HepG2 (cell line): ENCODE results near the gene ZNF221. TPM values are rescaled to one million over a fixed set of nuclear protein-coding genes. Genes with fewer than 3 reads are reported as not detected.

ENCODE experiments used
- ATAC-seq: fragments of 200-7000 bp; cut with Tn5 transposase; 3 replicates; pipeline ENCODE4 v1.9.1; 2020; ENCODE audit warnings: mild to moderate bottlenecking, moderate library complexity
- BruUV-seq: library from RNA; stranded (reverse); fragments of 400-500 nt; replicated peaks from 2 replicates; lab custom pipeline; 2021; lab: Mats Ljungman, UMichigan
- CTCF ChIA-PET: fragments of 300-600 bp; formaldehyde crosslinking; extraction: SDS; loops from one replicate; lab custom pipeline; 2021; ENCODE audit warnings: low total read pairs, inconsistent platforms, low intra/inter-chr PET ratio; lab: Yijun Ruan, JAX
- POLR2A ChIA-PET: fragments of 350-600 bp; sonication (Branson Sonifier 250); formaldehyde crosslinking; loops from one replicate; lab custom pipeline; 2020; ENCODE audit warnings: antibody characterized with exemption, inconsistent platforms; lab: Yijun Ruan, JAX
- DNase-seq: peaks from one replicate; pipeline ENCODE4 v3.0.0-alpha.2; 2015; ENCODE audit warnings: low spot score
- FAIRE-seq: peaks from 3 replicates; lab custom pipeline; 2011; peaks lifted over from hg19 to GRCh38; lab: Jason Lieb, UNC
- H2AFZ ChIP-seq: one replicate; pipeline ENCODE4 v1.6.1; 2011; ENCODE audit warnings: low read length, inconsistent platforms
- H3K27ac ChIP-seq: fragments of 300-600 bp; 3 replicates; pipeline ENCODE4 v1.8.0; 2011; ENCODE audit warnings: mixed run types, mild to moderate bottlenecking, mixed read lengths, low read length, inconsistent platforms; ENCODE audit not compliant: insufficient read depth; ENCODE audit errors: extremely low read length
- H3K27me3 ChIP-seq, 2 experiments: fragments of 200-600 bp in 1 of 2; 2 replicates in 1 of 2; 3 replicates in 1 of 2; pipeline versions ENCODE4 v1.6.0 to v1.8.0; 2011; ENCODE audit warnings: low read length in 2 of 2, mild to moderate bottlenecking in 2 of 2, moderate library complexity in 2 of 2, inconsistent platforms in 1 of 2; ENCODE audit not compliant: insufficient read depth in 2 of 2, control insufficient read depth in 1 of 2
- H3K36me3 ChIP-seq, 2 experiments: fragments of 200-600 bp in 1 of 2; replicated peaks in 1 of 2; 2 replicates in 1 of 2; 3 replicates in 1 of 2; pipeline versions ENCODE4 v1.5.1 to v1.8.0; 2011; ENCODE audit warnings: low read length in 2 of 2, inconsistent platforms in 1 of 2; ENCODE audit not compliant: insufficient read depth in 2 of 2, control insufficient read depth in 1 of 2
- H3K4me1 ChIP-seq: 2 replicates; pipeline ENCODE4 v1.5.1; 2012; ENCODE audit warnings: low read length, inconsistent platforms; ENCODE audit not compliant: insufficient read depth
- H3K4me2 ChIP-seq: 2 replicates; pipeline ENCODE4 v1.6.0; 2011; ENCODE audit warnings: low read depth, low read length, inconsistent platforms
- H3K4me3 ChIP-seq, 3 experiments: fragments of 200-600 bp in 1 of 3; sonication (generic), shearing (Covaris generic) in 1 of 3; replicated peaks in 1 of 3; 2 replicates each; pipeline ENCODE4 v1.5.1; 2011 to 2016; ENCODE audit warnings: low read length in 3 of 3, inconsistent platforms in 2 of 3, low read depth in 2 of 3, mild to moderate bottlenecking in 2 of 3, control low read depth in 1 of 3, mixed read lengths in 1 of 3; ENCODE audit not compliant: insufficient read depth in 1 of 3
- H3K79me2 ChIP-seq: one replicate; pipeline ENCODE4 v1.6.1; 2011; ENCODE audit warnings: low read length, inconsistent platforms; ENCODE audit not compliant: insufficient read depth
- H3K9ac ChIP-seq: 2 replicates; pipeline ENCODE4 v1.6.0; 2011; ENCODE audit warnings: mild to moderate bottlenecking, low read depth, low read length, inconsistent platforms; ENCODE audit not compliant: insufficient read depth
- H3K9me3 ChIP-seq: 2 replicates; pipeline ENCODE4 v1.5.1; 2012; ENCODE audit warnings: mild to moderate bottlenecking, low read length
- H4K20me1 ChIP-seq: 2 replicates; pipeline ENCODE4 v1.6.0; 2011; ENCODE audit warnings: inconsistent platforms, mild to moderate bottlenecking, low read length, moderate library complexity; ENCODE audit not compliant: insufficient read depth
- HMG20A ChIP-seq: IDR thresholded peaks from 2 replicates; pipeline ENCODE4 v1.6.1; 2016; ENCODE audit warnings: borderline replicate concordance
- ZNF572 ChIP-seq: sonication (generic); formaldehyde crosslinking; IDR thresholded peaks from 2 replicates; pipeline ENCODE4 v1.5.1; 2020; ENCODE audit warnings: mild to moderate bottlenecking, missing genetic modification reagents
- ZNF780A ChIP-seq: sonication (generic); formaldehyde crosslinking; IDR thresholded peaks from 2 replicates; pipeline ENCODE4 v1.8.0; 2022; ENCODE audit warnings: mild to moderate bottlenecking, missing genetic modification reagents, moderate library complexity
- WGBS: methylation state at CpG from one replicate; pipeline ENCODE4 v1.1.6; 2017; ENCODE audit warnings: low lambda C conversion rate; 5-methylcytosine and 5-hydroxymethylcytosine counted together
- in situ Hi-C: cut with HindIII; loops from 2 replicates; pipeline ENCODE4 v1.10.0; 2017; ENCODE audit warnings: low pct_unique_long_range_greater_than_20kb; ENCODE audit not compliant: extremely low pct_ligation_motif_present
- intact Hi-C: fragments of 100-400 bp; cut with micrococcal nuclease; formaldehyde crosslinking; loops from one replicate; pipeline ENCODE4 v1.10.0; 2022; ENCODE audit not compliant: unreplicated experiment
- polyA plus RNA-seq, 8 experiments: library from polyadenylated mRNA; depleted of rRNA in 3 of 8; stranded (reverse) in 7 of 8; unstranded in 1 of 8; fragments of >200 nt; fragmentation: Illumina TruSeq in 4 of 8; extraction: Trizol in 4 of 8; gene quantifications; 2 replicates each; pipeline versions ENCODE4 v1.2.1 to v1.2.3, GENCODE V29; 2011 to 2016; ENCODE audit warnings: low read depth in 4 of 8, missing spikeins in 1 of 8, mixed read lengths in 1 of 8; ENCODE audit not compliant: insufficient read depth in 1 of 8
- small RNA-seq, 3 experiments: library from RNA; depleted of rRNA; stranded (forward); fragments of <200 nt; gene quantifications; one replicate each; pipeline ENCODE3, GENCODE V24; 2012; ENCODE audit warnings: low read depth in 2 of 3, low replicate concordance in 1 of 3; ENCODE audit not compliant: insufficient read length in 3 of 3, insufficient read depth in 2 of 3
- total RNA-seq, 5 experiments: library from RNA; depleted of rRNA; stranded (reverse); fragments of >200 nt; fragmentation: Illumina TruSeq; extraction: Trizol; gene quantifications; 2 replicates each; pipeline ENCODE4 v1.2.3, GENCODE V29; 2016; ENCODE audit warnings: low read depth in 1 of 5
- TF ChIP-seq, protein P1 (sequence below): sonication (generic); formaldehyde crosslinking; IDR thresholded peaks from 2 replicates; pipeline ENCODE4 v1.5.1; 2020; ENCODE audit warnings: mild to moderate bottlenecking, missing genetic modification reagents, moderate library complexity
- TF ChIP-seq, protein P2 (sequence below): sonication (generic); formaldehyde crosslinking; IDR thresholded peaks from 2 replicates; pipeline ENCODE4 v1.4.0; 2020; ENCODE audit warnings: missing genetic modification reagents
- TF ChIP-seq, protein P3 (sequence below): sonication (generic); formaldehyde crosslinking; conservative IDR thresholded peaks from 2 replicates; pipeline ENCODE4 v1.4.0; 2020; ENCODE audit warnings: missing genetic modification reagents

Gene ZNF221
- total and polyA plus RNA-seq, 2 of the 13 experiments (the other 11 are each of a cell fraction or from before 2014, with no cell fraction given): 0.48 to 3.4 TPM

DNA sequence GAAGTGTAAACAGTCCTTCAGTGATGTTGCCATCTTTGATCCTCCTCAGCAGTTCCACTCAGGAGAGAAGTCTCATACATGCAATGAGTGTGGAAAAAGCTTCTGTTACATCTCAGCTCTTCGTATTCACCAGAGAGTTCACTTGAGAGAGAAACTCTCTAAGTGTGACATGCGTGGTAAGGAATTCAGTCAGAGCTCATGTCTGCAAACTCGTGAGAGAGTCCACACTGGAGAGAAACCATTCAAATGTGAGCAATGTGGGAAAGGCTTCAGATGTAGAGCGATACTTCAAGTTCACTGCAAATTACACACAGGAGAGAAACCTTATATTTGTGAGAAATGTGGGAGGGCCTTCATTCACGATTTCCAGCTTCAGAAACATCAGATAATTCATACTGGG lies 59.4 kb downstream of the ZNF221 start:
- POLR2A ChIA-PET: no interaction called here
- TF ChIP-seq HMG20A (no peak), ZNF780A (CRISPR knock-in tag) (no peak), ZNF572 (no peak)
- TF ChIP-seq, protein P1, sequence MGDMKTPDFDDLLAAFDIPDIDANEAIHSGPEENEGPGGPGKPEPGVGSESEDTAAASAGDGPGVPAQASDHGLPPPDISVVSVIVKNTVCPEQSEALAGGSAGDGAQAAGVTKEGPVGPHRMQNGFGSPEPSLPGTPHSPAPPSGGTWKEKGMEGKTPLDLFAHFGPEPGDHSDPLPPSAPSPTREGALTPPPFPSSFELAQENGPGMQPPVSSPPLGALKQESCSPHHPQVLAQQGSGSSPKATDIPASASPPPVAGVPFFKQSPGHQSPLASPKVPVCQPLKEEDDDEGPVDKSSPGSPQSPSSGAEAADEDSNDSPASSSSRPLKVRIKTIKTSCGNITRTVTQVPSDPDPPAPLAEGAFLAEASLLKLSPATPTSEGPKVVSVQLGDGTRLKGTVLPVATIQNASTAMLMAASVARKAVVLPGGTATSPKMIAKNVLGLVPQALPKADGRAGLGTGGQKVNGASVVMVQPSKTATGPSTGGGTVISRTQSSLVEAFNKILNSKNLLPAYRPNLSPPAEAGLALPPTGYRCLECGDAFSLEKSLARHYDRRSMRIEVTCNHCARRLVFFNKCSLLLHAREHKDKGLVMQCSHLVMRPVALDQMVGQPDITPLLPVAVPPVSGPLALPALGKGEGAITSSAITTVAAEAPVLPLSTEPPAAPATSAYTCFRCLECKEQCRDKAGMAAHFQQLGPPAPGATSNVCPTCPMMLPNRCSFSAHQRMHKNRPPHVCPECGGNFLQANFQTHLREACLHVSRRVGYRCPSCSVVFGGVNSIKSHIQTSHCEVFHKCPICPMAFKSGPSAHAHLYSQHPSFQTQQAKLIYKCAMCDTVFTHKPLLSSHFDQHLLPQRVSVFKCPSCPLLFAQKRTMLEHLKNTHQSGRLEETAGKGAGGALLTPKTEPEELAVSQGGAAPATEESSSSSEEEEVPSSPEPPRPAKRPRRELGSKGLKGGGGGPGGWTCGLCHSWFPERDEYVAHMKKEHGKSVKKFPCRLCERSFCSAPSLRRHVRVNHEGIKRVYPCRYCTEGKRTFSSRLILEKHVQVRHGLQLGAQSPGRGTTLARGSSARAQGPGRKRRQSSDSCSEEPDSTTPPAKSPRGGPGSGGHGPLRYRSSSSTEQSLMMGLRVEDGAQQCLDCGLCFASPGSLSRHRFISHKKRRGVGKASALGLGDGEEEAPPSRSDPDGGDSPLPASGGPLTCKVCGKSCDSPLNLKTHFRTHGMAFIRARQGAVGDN (CRISPR knock-in tag): no peak
- TF ChIP-seq, protein P2, sequence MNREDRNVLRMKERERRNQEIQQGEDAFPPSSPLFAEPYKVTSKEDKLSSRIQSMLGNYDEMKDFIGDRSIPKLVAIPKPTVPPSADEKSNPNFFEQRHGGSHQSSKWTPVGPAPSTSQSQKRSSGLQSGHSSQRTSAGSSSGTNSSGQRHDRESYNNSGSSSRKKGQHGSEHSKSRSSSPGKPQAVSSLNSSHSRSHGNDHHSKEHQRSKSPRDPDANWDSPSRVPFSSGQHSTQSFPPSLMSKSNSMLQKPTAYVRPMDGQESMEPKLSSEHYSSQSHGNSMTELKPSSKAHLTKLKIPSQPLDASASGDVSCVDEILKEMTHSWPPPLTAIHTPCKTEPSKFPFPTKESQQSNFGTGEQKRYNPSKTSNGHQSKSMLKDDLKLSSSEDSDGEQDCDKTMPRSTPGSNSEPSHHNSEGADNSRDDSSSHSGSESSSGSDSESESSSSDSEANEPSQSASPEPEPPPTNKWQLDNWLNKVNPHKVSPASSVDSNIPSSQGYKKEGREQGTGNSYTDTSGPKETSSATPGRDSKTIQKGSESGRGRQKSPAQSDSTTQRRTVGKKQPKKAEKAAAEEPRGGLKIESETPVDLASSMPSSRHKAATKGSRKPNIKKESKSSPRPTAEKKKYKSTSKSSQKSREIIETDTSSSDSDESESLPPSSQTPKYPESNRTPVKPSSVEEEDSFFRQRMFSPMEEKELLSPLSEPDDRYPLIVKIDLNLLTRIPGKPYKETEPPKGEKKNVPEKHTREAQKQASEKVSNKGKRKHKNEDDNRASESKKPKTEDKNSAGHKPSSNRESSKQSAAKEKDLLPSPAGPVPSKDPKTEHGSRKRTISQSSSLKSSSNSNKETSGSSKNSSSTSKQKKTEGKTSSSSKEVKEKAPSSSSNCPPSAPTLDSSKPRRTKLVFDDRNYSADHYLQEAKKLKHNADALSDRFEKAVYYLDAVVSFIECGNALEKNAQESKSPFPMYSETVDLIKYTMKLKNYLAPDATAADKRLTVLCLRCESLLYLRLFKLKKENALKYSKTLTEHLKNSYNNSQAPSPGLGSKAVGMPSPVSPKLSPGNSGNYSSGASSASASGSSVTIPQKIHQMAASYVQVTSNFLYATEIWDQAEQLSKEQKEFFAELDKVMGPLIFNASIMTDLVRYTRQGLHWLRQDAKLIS (CRISPR knock-in tag): no peak
- TF ChIP-seq, protein P3, sequence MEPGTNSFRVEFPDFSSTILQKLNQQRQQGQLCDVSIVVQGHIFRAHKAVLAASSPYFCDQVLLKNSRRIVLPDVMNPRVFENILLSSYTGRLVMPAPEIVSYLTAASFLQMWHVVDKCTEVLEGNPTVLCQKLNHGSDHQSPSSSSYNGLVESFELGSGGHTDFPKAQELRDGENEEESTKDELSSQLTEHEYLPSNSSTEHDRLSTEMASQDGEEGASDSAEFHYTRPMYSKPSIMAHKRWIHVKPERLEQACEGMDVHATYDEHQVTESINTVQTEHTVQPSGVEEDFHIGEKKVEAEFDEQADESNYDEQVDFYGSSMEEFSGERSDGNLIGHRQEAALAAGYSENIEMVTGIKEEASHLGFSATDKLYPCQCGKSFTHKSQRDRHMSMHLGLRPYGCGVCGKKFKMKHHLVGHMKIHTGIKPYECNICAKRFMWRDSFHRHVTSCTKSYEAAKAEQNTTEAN (CRISPR knock-in tag): no peak
- in situ Hi-C loops (no loop called here), intact Hi-C loops (no loop called here)
- CTCF ChIA-PET: no interaction called here
- Histone ChIP-seq H3K36me3 (peaks cover 6 to 39% of the 10 kb centered on the region in 2 experiments), H2AFZ (no peak overlapping the region), H3K9me3 (0 out of 2 replicates have a peak, but pooled peaks cover under 1% of the 10 kb centered on the region), H3K4me1 (no peaks in the 10 kb centered on the region), H3K27me3 (no peaks in the 10 kb centered on the region), H4K20me1 (no peaks in the 10 kb centered on the region), H3K79me2 (no peaks in the 10 kb centered on the region), H3K4me3 (no peak overlapping the region), H3K9ac (no peak overlapping the region), H3K4me2 (no peak overlapping the region), H3K27ac (no peak overlapping the region)
- WGBS: 94% methylated on average over 5 of the region's 5 CpGs
- no TSS peak for BruUV-seq
- FAIRE-seq (no peak), ATAC-seq (no peak), DNase-seq (no peak)

Small RNAs within 50 kb of the gene (small RNA-seq; reads per million reads assigned to genes)
- 0 reads per million in 3 experiments for gene AC006213.5

Other genes starting within 250 kb of the ZNF221 start
- gene IRGC, start 235.2 kb upstream of the ZNF221 start, total RNA-seq (2016; rRNA removed; fragmentation: Illumina TruSeq; extraction: Trizol): not detected in 2 replicates
- not detected in 2 replicates for gene IRGC, start 235.2 kb upstream of the ZNF221 start, polyA plus RNA-seq (2011; rRNA removed)
- gene SMG9, start 196.3 kb upstream of the ZNF221 start, total RNA-seq (2016; rRNA removed; fragmentation: Illumina TruSeq; extraction: Trizol): 9.6 and 18.7 TPM in 2 replicates
- 16.1 and 16.7 TPM in 2 replicates for gene SMG9, start 196.3 kb upstream of the ZNF221 start, polyA plus RNA-seq (2011; rRNA removed)
- 0.13 TPM in 1 of 2 replicates, not detected in the other for gene KCNN4, start 170.3 kb upstream of the ZNF221 start, total RNA-seq (2016; rRNA removed; fragmentation: Illumina TruSeq; extraction: Trizol)
- gene KCNN4, start 170.3 kb upstream of the ZNF221 start, polyA plus RNA-seq (2011; rRNA removed): 0.25 and 0.60 TPM in 2 replicates
- gene LYPD5, start 148.8 kb upstream of the ZNF221 start, total RNA-seq (2016; rRNA removed; fragmentation: Illumina TruSeq; extraction: Trizol): not detected in 2 replicates
- gene LYPD5, start 148.8 kb upstream of the ZNF221 start, polyA plus RNA-seq (2011; rRNA removed): not detected in 2 replicates
- 11.1 and 13.2 TPM in 2 replicates for gene ZNF283, start 123.9 kb upstream of the ZNF221 start, total RNA-seq (2016; rRNA removed; fragmentation: Illumina TruSeq; extraction: Trizol)
- 1.7 and 2.0 TPM in 2 replicates for gene ZNF283, start 123.9 kb upstream of the ZNF221 start, polyA plus RNA-seq (2011; rRNA removed)
- gene ZNF404, start 67.3 kb upstream of the ZNF221 start, total RNA-seq (2016; rRNA removed; fragmentation: Illumina TruSeq; extraction: Trizol): 1.2 and 2.6 TPM in 2 replicates
- 0.61 and 1.0 TPM in 2 replicates for gene ZNF404, start 67.3 kb upstream of the ZNF221 start, polyA plus RNA-seq (2011; rRNA removed)
- gene ZNF45, start 15.9 kb upstream of the ZNF221 start, total RNA-seq (2016; rRNA removed; fragmentation: Illumina TruSeq; extraction: Trizol): 11.3 and 13.0 TPM in 2 replicates
- gene ZNF45, start 15.9 kb upstream of the ZNF221 start, polyA plus RNA-seq (2011; rRNA removed): 2.4 and 2.8 TPM in 2 replicates
- gene ZNF155, start 33.0 kb downstream of the ZNF221 start, total RNA-seq (2016; rRNA removed; fragmentation: Illumina TruSeq; extraction: Trizol): 2.8 and 3.6 TPM in 2 replicates
- gene ZNF155, start 33.0 kb downstream of the ZNF221 start, polyA plus RNA-seq (2011; rRNA removed): 2.3 and 2.5 TPM in 2 replicates
- 5.5 and 6.0 TPM in 2 replicates for gene ZNF230, start 51.7 kb downstream of the ZNF221 start, total RNA-seq (2016; rRNA removed; fragmentation: Illumina TruSeq; extraction: Trizol)
- 2.4 TPM in 2 replicates for gene ZNF230, start 51.7 kb downstream of the ZNF221 start, polyA plus RNA-seq (2011; rRNA removed)
- 6.1 and 6.2 TPM in 2 replicates for gene ZNF222, start 74.2 kb downstream of the ZNF221 start, total RNA-seq (2016; rRNA removed; fragmentation: Illumina TruSeq; extraction: Trizol)
- 2.2 TPM in 2 replicates for gene ZNF222, start 74.2 kb downstream of the ZNF221 start, polyA plus RNA-seq (2011; rRNA removed)
- gene ZNF223, start 100.8 kb downstream of the ZNF221 start, total RNA-seq (2016; rRNA removed; fragmentation: Illumina TruSeq; extraction: Trizol): 4.8 and 5.6 TPM in 2 replicates
- gene ZNF223, start 100.8 kb downstream of the ZNF221 start, polyA plus RNA-seq (2011; rRNA removed): 2.0 and 2.2 TPM in 2 replicates
- 2.3 and 3.2 TPM in 2 replicates for gene ZNF284, start 120.9 kb downstream of the ZNF221 start, total RNA-seq (2016; rRNA removed; fragmentation: Illumina TruSeq; extraction: Trizol)
- 1.2 and 1.7 TPM in 2 replicates for gene ZNF284, start 120.9 kb downstream of the ZNF221 start, polyA plus RNA-seq (2011; rRNA removed)
- 14.0 and 16.1 TPM in 2 replicates for gene ZNF224, start 143.1 kb downstream of the ZNF221 start, total RNA-seq (2016; rRNA removed; fragmentation: Illumina TruSeq; extraction: Trizol)
- 13.0 TPM in 2 replicates for gene ZNF224, start 143.1 kb downstream of the ZNF221 start, polyA plus RNA-seq (2011; rRNA removed)
- gene ZNF225, start 162.2 kb downstream of the ZNF221 start, total RNA-seq (2016; rRNA removed; fragmentation: Illumina TruSeq; extraction: Trizol): 3.3 and 4.6 TPM in 2 replicates
- gene ZNF225, start 162.2 kb downstream of the ZNF221 start, polyA plus RNA-seq (2011; rRNA removed): 0.87 and 1.1 TPM in 2 replicates
- gene ZNF234, start 190.3 kb downstream of the ZNF221 start, total RNA-seq (2016; rRNA removed; fragmentation: Illumina TruSeq; extraction: Trizol): 11.2 and 11.7 TPM in 2 replicates
- gene ZNF234, start 190.3 kb downstream of the ZNF221 start, polyA plus RNA-seq (2011; rRNA removed): 3.5 and 4.2 TPM in 2 replicates
- 16.0 and 19.2 TPM in 2 replicates for gene ZNF226, start 213.9 kb downstream of the ZNF221 start, total RNA-seq (2016; rRNA removed; fragmentation: Illumina TruSeq; extraction: Trizol)
- 8.3 and 12.1 TPM in 2 replicates for gene ZNF226, start 213.9 kb downstream of the ZNF221 start, polyA plus RNA-seq (2011; rRNA removed)